H9 (cell line): ENCODE data around the gene KCNJ11. TPM values are rescaled to one million over a fixed set of nuclear protein-coding genes. Genes with fewer than 3 reads are reported as not detected.

ENCODE experiments used
- DNase-seq: peaks from one replicate; pipeline ENCODE4 v3.0.0-alpha.2; 2017
- H2AFZ ChIP-seq: one replicate; pipeline ENCODE4 v1.6.1; 2013; ENCODE audit warnings: mild to moderate bottlenecking, low read length, control low read depth, moderate library complexity
- H2AK5ac ChIP-seq: 2 replicates; pipeline ENCODE4 v1.6.1; 2013; ENCODE audit warnings: low read length, control low read depth, mixed read lengths; ENCODE audit not compliant: insufficient read length
- H2BK120ac ChIP-seq: one replicate; pipeline ENCODE4 v1.6.1; 2013; ENCODE audit warnings: low read depth, mild to moderate bottlenecking, low read length, control low read depth, inconsistent platforms; ENCODE audit not compliant: poor library complexity, severe bottlenecking
- H2BK12ac ChIP-seq: 2 replicates; pipeline ENCODE4 v1.6.1; 2013; ENCODE audit warnings: low read length, control low read depth, mixed read lengths, low read depth; ENCODE audit not compliant: insufficient read length
- H2BK15ac ChIP-seq: 2 replicates; pipeline ENCODE4 v1.6.1; 2013; ENCODE audit warnings: low read depth, low read length, control low read depth
- H2BK20ac ChIP-seq: one replicate; pipeline ENCODE4 v1.6.1; 2013; ENCODE audit warnings: low read depth, mild to moderate bottlenecking, low read length, control low read depth, inconsistent platforms; ENCODE audit not compliant: poor library complexity, severe bottlenecking
- H2BK5ac ChIP-seq: 2 replicates; pipeline ENCODE4 v1.6.1; 2013; ENCODE audit warnings: low read length, control low read depth, mixed read lengths; ENCODE audit not compliant: insufficient read length
- H3K14ac ChIP-seq: 2 replicates; pipeline ENCODE4 v1.6.1; 2013; ENCODE audit warnings: low read length, control low read depth; ENCODE audit not compliant: insufficient read depth
- H3K18ac ChIP-seq: 2 replicates; pipeline ENCODE4 v1.6.1; 2013; ENCODE audit warnings: low read depth, mild to moderate bottlenecking, mixed read lengths, low read length, control low read depth; ENCODE audit not compliant: insufficient read length
- H3K23ac ChIP-seq: 2 replicates; pipeline ENCODE4 v1.6.1; 2013; ENCODE audit warnings: low read length, control low read depth, mixed read lengths, low read depth; ENCODE audit not compliant: insufficient read length
- H3K23me2 ChIP-seq: 2 replicates; pipeline ENCODE4 v1.6.1; 2013; ENCODE audit warnings: low read depth, mild to moderate bottlenecking, mixed read lengths, low read length, control low read depth; ENCODE audit not compliant: insufficient read length, poor library complexity, severe bottlenecking
- H3K27ac ChIP-seq: 2 replicates; pipeline ENCODE4 v1.5.1; 2013; ENCODE audit warnings: low read length, control low read depth, mixed read lengths, low read depth; ENCODE audit not compliant: insufficient read length
- H3K27me3 ChIP-seq: 2 replicates; pipeline ENCODE4 v1.6.1; 2013; ENCODE audit warnings: low read length, control low read depth, inconsistent platforms; ENCODE audit not compliant: insufficient read depth
- H3K4ac ChIP-seq: 2 replicates; pipeline ENCODE4 v1.6.1; 2013; ENCODE audit warnings: low read depth, mild to moderate bottlenecking, control low read depth, inconsistent platforms, low read length, moderate library complexity
- H3K4me1 ChIP-seq: 2 replicates; pipeline ENCODE4 v1.6.1; 2013; ENCODE audit warnings: low read length, control low read depth, inconsistent platforms; ENCODE audit not compliant: insufficient read depth
- H3K4me2 ChIP-seq: 2 replicates; pipeline ENCODE4 v1.6.1; 2013; ENCODE audit warnings: low read length, control low read depth, mixed read lengths; ENCODE audit not compliant: insufficient read length, insufficient read depth
- H3K56ac ChIP-seq: 2 replicates; pipeline ENCODE4 v1.6.1; 2013; ENCODE audit warnings: low read depth, mild to moderate bottlenecking, mixed read lengths, low read length, control low read depth; ENCODE audit not compliant: insufficient read length
- H3K79me1 ChIP-seq: 2 replicates; pipeline ENCODE4 v1.6.1; 2013; ENCODE audit warnings: low read depth, mild to moderate bottlenecking, moderate library complexity, low read length, control low read depth, inconsistent platforms; ENCODE audit not compliant: insufficient read depth, poor library complexity, severe bottlenecking
- H3K79me2 ChIP-seq: 2 replicates; pipeline ENCODE4 v1.6.1; 2013; ENCODE audit warnings: low read length, control low read depth, inconsistent platforms; ENCODE audit not compliant: insufficient read depth
- H3K9ac ChIP-seq: 2 replicates; pipeline ENCODE4 v1.6.1; 2013; ENCODE audit warnings: low read length, control low read depth, mixed read lengths; ENCODE audit not compliant: insufficient read length; ENCODE audit errors: extremely low read depth
- H3K9me3 ChIP-seq: one replicate; pipeline ENCODE4 v1.6.1; 2013; ENCODE audit warnings: low read depth, low read length, inconsistent platforms; ENCODE audit not compliant: control insufficient read depth
- H3T11ph ChIP-seq: one replicate; pipeline ENCODE4 v1.6.1; 2013; ENCODE audit warnings: mild to moderate bottlenecking, low read length, control low read depth, inconsistent platforms
- H4K20me1 ChIP-seq: one replicate; pipeline ENCODE4 v1.6.1; 2013; ENCODE audit not compliant: control insufficient read depth, insufficient read length, insufficient read depth
- H4K5ac ChIP-seq: 2 replicates; pipeline ENCODE4 v1.6.1; 2013; ENCODE audit warnings: low read depth, mild to moderate bottlenecking, mixed read lengths, low read length, control low read depth; ENCODE audit not compliant: insufficient read length
- H4K8ac ChIP-seq: replicated peaks from 2 replicates; pipeline ENCODE4 v1.6.1; 2013; ENCODE audit warnings: low read length, control low read depth, mixed read lengths, low read depth; ENCODE audit not compliant: insufficient read length
- H4K91ac ChIP-seq: 2 replicates; pipeline ENCODE4 v1.6.1; 2013; ENCODE audit warnings: low read depth, mild to moderate bottlenecking, moderate library complexity, mixed read lengths, low read length, control low read depth; ENCODE audit not compliant: insufficient read length
- H3K27ac Mint-ChIP-seq, 3 experiments: 2 replicates in 2 of 3; 3 replicates in 1 of 3; pipeline ENCODE4 v1.8.0; 2020 to 2021; ENCODE audit warnings: mixed read lengths in 3 of 3, mild to moderate bottlenecking in 1 of 3, moderate library complexity in 1 of 3
- H3K27me3 Mint-ChIP-seq: 2 replicates; pipeline ENCODE4 v1.8.0; 2021; ENCODE audit warnings: low read depth, mild to moderate bottlenecking, moderate library complexity, mixed read lengths
- H3K36me3 Mint-ChIP-seq, 3 experiments: 2 replicates in 2 of 3; 3 replicates in 1 of 3; pipeline ENCODE4 v1.8.0; 2020 to 2021; ENCODE audit warnings: low read depth in 3 of 3, mixed read lengths in 3 of 3; ENCODE audit not compliant: insufficient read depth in 1 of 3
- H3K4me1 Mint-ChIP-seq, 2 experiments: 2 replicates each; pipeline ENCODE4 v1.8.0; 2020; ENCODE audit warnings: mixed read lengths in 2 of 2
- H3K4me3 Mint-ChIP-seq, 2 experiments: 2 replicates in 1 of 2; 3 replicates in 1 of 2; pipeline ENCODE4 v1.8.0; 2020 to 2021; ENCODE audit warnings: mild to moderate bottlenecking in 2 of 2, mixed read lengths in 2 of 2, moderate library complexity in 1 of 2
- H3K9me3 Mint-ChIP-seq, 2 experiments: 2 replicates in 1 of 2; 3 replicates in 1 of 2; pipeline ENCODE4 v1.8.0; 2020; ENCODE audit warnings: mild to moderate bottlenecking in 2 of 2, mixed read lengths in 2 of 2, moderate library complexity in 1 of 2
- CTCF ChIP-seq: fragments of 200-600 bp; sonication (generic); conservative IDR thresholded peaks from 3 replicates; pipeline ENCODE4 v1.8.0; 2021; ENCODE audit warnings: antibody characterized with exemption, mild to moderate bottlenecking
- WGBS: extraction: QIAGEN DNeasy Blood & Tissue Kit; methylation state at CpG from one replicate; pipeline ENCODE4 v1.1.7; 2013; ENCODE audit warnings: missing lambda C conversion rate, low lambda C conversion rate, mixed read lengths; ENCODE audit not compliant: insufficient read length; ENCODE audit errors: extremely low coverage; 5-methylcytosine and 5-hydroxymethylcytosine counted together
- total RNA-seq: library from RNA; stranded (reverse); gene quantifications from 2 replicates; pipeline ENCODE4 v1.2.1, GENCODE V29; 2021

KCNJ11 gene
- total RNA-seq, 1 experiment from 2014 or later = 2.3 TPM

- no peak overlapping the region for H3K9ac ChIP-seq
- H4K20me1 ChIP-seq = no peaks in the 10 kb centered on the region
- H3T11ph ChIP-seq = no peak overlapping the region
- no peaks in the 10 kb centered on the region for H3K4me1 ChIP-seq
- no peaks in the 10 kb centered on the region for H3K9me3 ChIP-seq
- H3K14ac ChIP-seq = no peak overlapping the region
- no peak overlapping the region for H3K4me2 ChIP-seq
- Mint-ChIP-seq H3K9me3 (no peaks in the 10 kb centered on the region), H3K4me3 (no peak overlapping the region), H3K27ac (no peak overlapping the region), H3K36me3 (no peaks in the 10 kb centered on the region; a peak in 1 of 7 replicates), H3K27me3 (peaks cover 8% of the 10 kb centered on the region), H3K4me1 (no peaks in the 10 kb centered on the region)
- DNase-seq = no peak
- no peak overlapping the region for H2BK15ac ChIP-seq
- no CpG with 5 or more reads among the region's 3 CpGs for WGBS
- H4K91ac ChIP-seq = no peak overlapping the region
- no peak overlapping the region for H3K56ac ChIP-seq
- H2BK12ac ChIP-seq = no peak overlapping the region
- H2BK5ac ChIP-seq = no peak overlapping the region
- H3K79me1 ChIP-seq = no peaks in the 10 kb centered on the region
- no peak for TF ChIP-seq CTCF
- H2AK5ac ChIP-seq = no peak overlapping the region
- H3K79me2 ChIP-seq = no peaks in the 10 kb centered on the region
- H4K5ac ChIP-seq = no peak overlapping the region
- H4K8ac ChIP-seq = no peak overlapping the region
- H2AFZ ChIP-seq = no peak overlapping the region
- H3K4ac ChIP-seq = no peak overlapping the region
- H2BK20ac ChIP-seq = no peak overlapping the region
- no peaks in the 10 kb centered on the region for H3K23me2 ChIP-seq
- no peak overlapping the region for H3K18ac ChIP-seq
- H2BK120ac ChIP-seq = no peak overlapping the region
- H3K27me3 ChIP-seq = no peaks in the 10 kb centered on the region
- H3K23ac ChIP-seq = no peak overlapping the region
- H3K27ac ChIP-seq = no peak overlapping the region
These were observed 40.5 kb upstream of the KCNJ11 start for GRCh38 chr11:17428925-17429324.
